GM10847 (cell line): ENCODE results near the gene SPOP.

Experiments
- POLR2A ChIP-seq: IDR thresholded peaks from 2 replicates; pipeline ENCODE4 v1.6.1; 2011; ENCODE audit not compliant: insufficient read length; ENCODE audit errors: extremely low read depth

SPOP gene

GRCh38 chr17:49595328-49595727 lies 82.6 kb downstream of the SPOP start:
- TF ChIP-seq POLR2A = no peak

- TF ChIP-seq POLR2A = no peak
Measured at GRCh38 chr17:49592263-49592662, 85.6 kb downstream of the SPOP start.

GRCh38 chr17:49590874-49591273 lies 87.0 kb downstream of the SPOP start:
- TF ChIP-seq POLR2A = no peak

- TF ChIP-seq POLR2A = no peak
Measured at GRCh38 chr17:49589577-49589927, 88.3 kb downstream of the SPOP start.

- no peak for TF ChIP-seq POLR2A
Measured at GRCh38 chr17:49588726-49589576, 88.9 kb downstream of the SPOP start.

GRCh38 chr17:49588312-49588711 lies 89.6 kb downstream of the SPOP start:
- TF ChIP-seq POLR2A = no peak

- TF ChIP-seq POLR2A = no peak
Measured at GRCh38 chr17:49587366-49588073, 90.4 kb downstream of the SPOP start.

GRCh38 chr17:49585422-49586027 lies 92.4 kb downstream of the SPOP start:
- TF ChIP-seq POLR2A = no peak

GRCh38 chr17:49583889-49584288 lies 94.0 kb downstream of the SPOP start:
- TF ChIP-seq POLR2A = no peak

- no peak for TF ChIP-seq POLR2A
Measured at GRCh38 chr17:49583226-49583625, 94.7 kb downstream of the SPOP start.

GRCh38 chr17:49582789-49583188 lies 95.1 kb downstream of the SPOP start:
- no peak for TF ChIP-seq POLR2A

GRCh38 chr17:49582055-49582722 lies 95.7 kb downstream of the SPOP start:
- TF ChIP-seq POLR2A = no peak

- TF ChIP-seq POLR2A = no peak
Measured at GRCh38 chr17:49581648-49581998, 96.3 kb downstream of the SPOP start.

- no peak for TF ChIP-seq POLR2A
Measured at GRCh38 chr17:49580981-49581647, 96.8 kb downstream of the SPOP start.

GRCh38 chr17:49580055-49580721 lies 97.7 kb downstream of the SPOP start:
- TF ChIP-seq POLR2A = no peak
